Measurements from ENCODE around the gene USP13. TPM values are rescaled to one million over a fixed set of nuclear protein-coding genes. Genes with fewer than 3 reads are reported as not detected.
A peak's percentile ranks its signal among the peaks of the same experiment; 100 is the strongest.

The USP13 gene
- total RNA-seq, 2 donors from 2014 or later = 75.9 to 89.7 TPM

DNA sequence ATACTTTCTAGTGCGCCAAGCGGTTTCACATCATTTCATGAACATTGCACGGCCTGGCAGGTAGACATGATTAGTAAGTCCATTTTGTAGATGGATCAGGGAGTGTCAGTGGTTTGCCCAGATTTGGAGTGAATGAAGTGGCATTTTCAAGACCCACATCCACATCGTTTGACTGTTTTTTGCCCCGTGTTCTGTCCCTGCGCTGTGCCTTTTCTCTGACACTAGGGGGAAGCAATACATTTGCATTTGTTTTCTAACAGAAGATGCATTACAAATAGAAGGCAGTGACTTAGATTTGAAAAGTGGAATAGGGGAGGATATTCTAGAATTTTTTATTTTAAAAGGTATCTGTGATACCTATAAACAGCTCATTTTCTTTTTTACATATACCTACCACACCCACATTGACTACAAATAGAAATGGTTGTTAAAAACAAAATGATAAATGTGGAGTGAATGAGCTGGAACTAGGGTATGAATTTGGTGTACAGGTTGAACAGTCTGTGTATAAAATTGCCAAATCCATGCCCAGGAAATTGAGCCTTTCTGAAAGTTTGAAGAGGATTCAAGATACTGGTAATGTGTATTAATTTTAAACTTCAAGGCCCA, 98.0 kb downstream of the USP13 start:
- peaks cover 11% of the 10 kb centered on the region for H3K36me3 ChIP-seq
- H3K9me3 ChIP-seq = no peaks in the 10 kb centered on the region
- H3K27ac ChIP-seq = no peak overlapping the region
- H3K4me3 ChIP-seq = no peak overlapping the region
- H3K4me1 ChIP-seq = no peaks in the 10 kb centered on the region
- no peaks in the 10 kb centered on the region for H3K27me3 ChIP-seq
- DNase-seq (ENCODE audit: low spot score) = no peak
- TF ChIP-seq, protein P1, sequence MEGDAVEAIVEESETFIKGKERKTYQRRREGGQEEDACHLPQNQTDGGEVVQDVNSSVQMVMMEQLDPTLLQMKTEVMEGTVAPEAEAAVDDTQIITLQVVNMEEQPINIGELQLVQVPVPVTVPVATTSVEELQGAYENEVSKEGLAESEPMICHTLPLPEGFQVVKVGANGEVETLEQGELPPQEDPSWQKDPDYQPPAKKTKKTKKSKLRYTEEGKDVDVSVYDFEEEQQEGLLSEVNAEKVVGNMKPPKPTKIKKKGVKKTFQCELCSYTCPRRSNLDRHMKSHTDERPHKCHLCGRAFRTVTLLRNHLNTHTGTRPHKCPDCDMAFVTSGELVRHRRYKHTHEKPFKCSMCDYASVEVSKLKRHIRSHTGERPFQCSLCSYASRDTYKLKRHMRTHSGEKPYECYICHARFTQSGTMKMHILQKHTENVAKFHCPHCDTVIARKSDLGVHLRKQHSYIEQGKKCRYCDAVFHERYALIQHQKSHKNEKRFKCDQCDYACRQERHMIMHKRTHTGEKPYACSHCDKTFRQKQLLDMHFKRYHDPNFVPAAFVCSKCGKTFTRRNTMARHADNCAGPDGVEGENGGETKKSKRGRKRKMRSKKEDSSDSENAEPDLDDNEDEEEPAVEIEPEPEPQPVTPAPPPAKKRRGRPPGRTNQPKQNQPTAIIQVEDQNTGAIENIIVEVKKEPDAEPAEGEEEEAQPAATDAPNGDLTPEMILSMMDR (IDR thresholded peaks at IDR 0.05) = peak; percentile 16 to 50

DNA sequence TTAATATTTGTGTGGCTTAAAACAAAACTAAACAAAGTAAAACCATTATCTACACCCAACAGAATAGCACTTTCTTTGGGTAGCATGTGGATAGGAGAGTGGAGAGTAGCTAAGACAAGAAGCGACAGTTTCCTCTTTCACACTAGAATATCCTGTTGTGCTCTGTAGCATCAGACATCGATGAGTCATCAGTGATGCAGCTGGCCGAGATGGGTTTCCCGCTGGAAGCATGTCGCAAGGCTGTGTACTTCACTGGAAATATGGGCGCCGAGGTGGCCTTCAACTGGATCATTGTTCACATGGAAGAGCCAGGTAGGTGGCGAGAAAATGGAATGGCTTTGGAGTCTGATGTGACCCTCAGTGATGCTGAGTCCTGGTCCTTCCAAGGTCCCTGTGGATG, 108.1 kb downstream of the USP13 start:
- Histone ChIP-seq H3K27ac (no peak overlapping the region), H3K4me1 (no peaks in the 10 kb centered on the region), H3K36me3 (peaks cover 43% of the 10 kb centered on the region), H3K9me3 (no peaks in the 10 kb centered on the region), H3K27me3 (no peaks in the 10 kb centered on the region), H3K4me3 (no peak overlapping the region)
- no peak for DNase-seq (ENCODE audit: low spot score)
- TF ChIP-seq, protein P1 (IDR thresholded peaks at IDR 0.05) = no peak

DNA sequence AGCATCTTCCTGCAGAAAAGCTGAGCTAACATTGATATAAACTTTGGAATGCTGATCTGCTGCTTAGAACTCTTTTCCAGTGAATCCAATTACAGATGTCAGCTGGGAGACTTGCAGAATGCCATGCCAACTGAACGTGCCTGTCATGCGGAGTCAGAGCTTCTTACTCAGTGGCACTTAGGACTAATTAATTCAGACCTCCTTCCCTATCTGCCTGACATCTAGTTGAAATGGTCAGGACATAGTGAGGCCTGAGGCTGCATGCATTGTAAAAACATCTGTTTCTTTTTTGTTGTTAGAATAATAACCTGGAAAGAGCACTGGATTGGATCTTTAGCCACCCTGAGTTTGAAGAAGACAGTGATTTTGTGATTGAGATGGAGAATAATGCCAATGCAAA, 112.6 kb downstream of the USP13 start:
- TF ChIP-seq, protein P1 (IDR thresholded peaks at IDR 0.05) = no peak
- Histone ChIP-seq H3K27ac (no peak overlapping the region), H3K4me1 (peaks cover 0 to 8% of the 10 kb centered on the region in 2 donors), H3K9me3 (no peaks in the 10 kb centered on the region), H3K36me3 (peaks cover 58% of the 10 kb centered on the region), H3K27me3 (no peaks in the 10 kb centered on the region), H3K4me3 (no peak overlapping the region)
- DNase-seq (ENCODE audit: low spot score) = no peak

DNA sequence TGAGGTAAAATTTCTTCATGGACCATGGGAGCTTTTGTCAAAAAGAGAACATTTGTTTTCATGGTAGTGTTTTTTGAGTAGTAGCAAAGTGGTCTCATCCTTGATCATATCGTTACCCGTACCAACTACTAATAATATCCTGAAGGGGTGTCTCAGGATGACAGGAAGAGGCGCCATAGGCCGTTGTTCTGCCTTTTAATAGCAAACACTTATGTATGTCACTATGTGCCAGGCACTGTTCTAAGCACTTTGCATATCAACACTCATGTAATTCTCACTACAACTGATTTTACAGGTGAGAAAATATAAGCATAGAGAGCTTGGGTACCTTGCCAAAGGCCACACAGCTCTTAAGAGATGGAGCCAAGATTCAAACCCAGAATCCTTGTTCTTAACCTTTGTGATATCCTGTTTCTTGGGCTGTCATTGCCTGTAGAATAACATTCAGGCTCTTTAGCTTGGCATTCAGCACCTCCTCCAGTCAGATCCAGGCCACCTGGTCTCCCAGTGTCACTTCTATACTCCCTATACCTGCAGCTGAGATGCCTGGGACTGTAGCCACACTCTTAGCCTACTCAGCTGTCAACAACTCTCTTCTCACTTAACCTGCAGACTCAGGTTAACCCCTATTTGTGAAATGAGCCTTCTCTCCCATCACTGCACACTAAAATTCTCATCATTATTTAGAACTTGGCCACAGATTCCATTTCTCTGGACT, 113.7 kb downstream of the USP13 start:
- no peaks in the 10 kb centered on the region for H3K9me3 ChIP-seq
- TF ChIP-seq, protein P1 (IDR thresholded peaks at IDR 0.05) = no peak
- no peak for DNase-seq (ENCODE audit: low spot score)
- H3K27ac ChIP-seq = no peak overlapping the region
- H3K4me3 ChIP-seq = no peak overlapping the region
- H3K4me1 ChIP-seq = peaks cover 0 to 8% of the 10 kb centered on the region in 2 donors
- H3K36me3 ChIP-seq = peaks cover 54% of the 10 kb centered on the region
- H3K27me3 ChIP-seq = no peaks in the 10 kb centered on the region

DNA sequence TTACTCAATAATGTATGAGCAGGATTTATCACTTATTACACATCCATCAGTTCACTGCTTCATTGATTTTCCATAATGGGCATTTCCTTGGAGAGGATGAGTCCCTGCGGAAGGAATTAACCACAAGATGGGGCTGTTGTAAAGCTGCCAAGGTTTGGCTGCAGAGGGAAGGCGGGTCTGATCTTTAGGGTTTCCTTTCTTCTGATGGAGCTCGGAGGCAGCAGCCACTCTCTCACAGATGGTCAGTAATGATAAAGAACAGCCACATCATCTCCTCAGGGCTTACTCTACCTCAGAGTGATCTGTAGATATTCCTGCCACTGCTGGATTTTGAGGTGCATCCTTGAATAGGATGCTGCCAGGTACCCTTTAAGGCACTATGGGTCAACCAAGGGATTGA, 115.2 kb downstream of the USP13 start:
- Histone ChIP-seq H3K27me3 (no peaks in the 10 kb centered on the region), H3K27ac (no peak overlapping the region), H3K9me3 (no peaks in the 10 kb centered on the region), H3K36me3 (peaks cover 50% of the 10 kb centered on the region), H3K4me3 (no peak overlapping the region), H3K4me1 (peaks cover 0 to 8% of the 10 kb centered on the region in 2 donors)
- TF ChIP-seq, protein P1 (IDR thresholded peaks at IDR 0.05) = peak in 1 of 2 donors; percentile 43
- no peak for DNase-seq (ENCODE audit: low spot score)
